HG02678 (cell line): ENCODE results near the gene SLC35B2.

Experiments
- ATAC-seq: cut with Tn5 transposase; IDR thresholded peaks from one replicate; pipeline ENCODE4 v1.9.1; 2021; ENCODE audit warnings: mild to moderate bottlenecking, moderate library complexity; ENCODE audit not compliant: unreplicated experiment

The SLC35B2 gene

DNA sequence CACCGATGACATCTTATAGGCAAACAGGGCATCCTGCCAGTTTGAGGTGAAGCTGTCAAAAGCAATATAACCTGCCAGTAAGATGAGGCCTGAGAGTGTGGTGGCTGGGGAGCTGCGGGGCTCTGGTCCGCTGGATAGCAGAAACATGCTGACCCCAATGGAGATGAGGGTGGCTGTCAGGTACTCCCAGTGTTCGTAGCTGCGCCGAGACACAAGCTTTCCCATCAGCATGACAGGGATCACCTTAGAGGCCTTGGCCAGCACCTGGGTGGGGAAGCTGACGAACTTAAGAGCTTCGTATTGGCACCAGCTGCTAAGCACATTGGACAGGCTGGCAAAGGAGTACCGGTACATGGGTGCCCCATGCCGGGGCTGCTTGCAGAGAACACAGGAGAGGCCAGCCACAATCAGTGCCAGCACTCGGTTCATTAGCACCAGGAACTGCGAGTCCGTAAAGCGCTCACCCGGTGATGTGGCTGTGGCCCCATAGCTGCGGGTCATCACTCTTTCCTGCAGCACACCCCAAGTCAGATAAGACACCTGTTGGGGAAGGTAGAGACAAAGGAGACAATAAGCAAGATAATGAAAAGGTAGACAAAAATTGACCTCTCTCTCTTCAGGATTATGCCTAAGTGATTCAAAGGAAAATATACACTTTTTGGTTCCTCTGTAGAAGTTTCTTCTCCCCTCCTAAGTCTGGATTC, 2.1 kb downstream of the SLC35B2 start:
- no peak for ATAC-seq

- ATAC-seq = no peak
Observed at GRCh38 chr6:44254191-44255104, 2.9 kb downstream of the SLC35B2 start.

GRCh38 chr6:44253307-44254101, 3.8 kb downstream of the SLC35B2 start:
- ATAC-seq = no peak

- ATAC-seq = no peak
Observed at GRCh38 chr6:44251576-44252524, 5.5 kb downstream of the SLC35B2 start.

- ATAC-seq = no peak
Observed at GRCh38 chr6:44250718-44251123, 6.6 kb downstream of the SLC35B2 start.

GRCh38 chr6:44250067-44250717, 7.1 kb downstream of the SLC35B2 start:
- no peak for ATAC-seq

DNA sequence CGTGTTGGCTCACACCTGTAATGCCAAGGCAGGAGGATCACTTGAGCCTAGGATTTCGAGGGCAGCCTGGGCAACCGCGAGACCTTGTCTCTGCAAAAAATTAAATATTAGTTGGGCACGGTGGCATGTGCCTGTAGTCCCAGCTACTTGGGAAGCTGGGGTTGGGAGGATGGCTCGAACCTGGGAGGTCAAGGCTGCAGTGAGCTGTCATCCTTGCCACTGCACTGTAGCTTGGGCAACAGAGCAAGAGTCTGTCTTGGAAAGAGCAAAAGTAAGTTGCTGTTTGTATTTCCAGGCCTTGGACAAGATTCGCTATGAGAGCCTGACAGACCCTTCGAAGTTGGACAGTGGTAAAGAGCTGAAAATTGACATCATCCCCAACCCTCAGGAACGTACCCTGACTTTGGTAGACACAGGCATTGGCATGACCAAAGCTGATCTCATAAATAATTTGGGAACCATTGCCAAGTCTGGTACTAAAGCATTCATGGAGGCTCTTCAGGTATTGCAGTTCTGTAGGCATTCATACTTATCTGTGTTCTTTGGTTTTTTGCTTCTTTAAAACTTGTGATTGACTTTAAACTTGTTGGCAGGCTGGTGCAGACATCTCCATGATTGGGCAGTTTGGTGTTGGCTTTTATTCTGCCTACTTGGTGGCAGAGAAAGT, 8.1 kb downstream of the SLC35B2 start:
- no peak for ATAC-seq

GRCh38 chr6:44248579-44248978, 8.7 kb downstream of the SLC35B2 start:
- no peak for ATAC-seq

DNA sequence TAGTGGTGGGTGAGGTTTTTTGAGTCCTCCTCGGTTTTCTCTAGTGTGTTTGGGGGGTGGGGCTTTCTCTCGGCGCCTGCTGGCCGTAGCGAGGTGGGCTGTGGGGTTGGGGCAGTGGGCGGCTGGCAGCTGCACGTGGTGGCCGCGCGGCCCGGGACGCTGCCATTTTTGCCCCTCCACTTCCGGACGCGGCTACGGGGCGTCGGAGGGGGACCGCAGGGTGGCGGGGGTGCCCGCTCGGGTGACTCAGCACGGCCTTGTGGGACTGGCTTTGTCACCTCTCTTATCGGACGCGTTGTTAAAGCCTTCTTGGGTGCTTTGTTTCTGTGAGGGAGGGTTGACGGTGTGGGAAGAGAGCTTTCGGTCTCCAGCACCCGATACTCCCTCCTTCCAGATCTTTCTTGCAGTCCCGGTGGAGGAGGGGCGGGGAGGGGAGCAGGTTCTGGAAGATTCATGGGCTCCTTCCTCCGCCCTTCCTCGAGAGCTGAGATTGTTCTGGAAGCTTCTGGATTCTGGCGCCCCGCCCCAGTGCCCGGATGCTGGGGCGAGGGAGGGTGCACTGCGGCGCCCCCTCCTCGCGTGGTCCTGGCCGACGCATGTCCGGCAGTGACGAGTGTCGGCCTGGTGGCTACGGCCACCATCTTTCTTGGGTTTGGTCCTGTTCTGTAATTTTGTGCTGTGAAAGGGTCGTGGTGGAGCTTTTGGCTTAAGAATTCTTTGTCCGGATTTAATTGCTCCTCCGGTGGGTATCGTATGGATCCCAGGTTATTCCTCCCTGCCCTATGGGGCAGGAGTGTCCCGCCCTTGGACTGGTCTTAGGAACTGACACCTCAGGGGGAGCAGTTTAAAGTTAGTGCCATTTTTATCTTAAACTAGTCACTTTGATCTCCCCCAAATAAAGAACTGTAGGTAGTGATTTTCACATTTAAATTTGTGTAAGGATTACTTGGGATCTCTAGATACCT, 9.7 kb downstream of the SLC35B2 start:
- peak; percentile 32 for ATAC-seq

DNA sequence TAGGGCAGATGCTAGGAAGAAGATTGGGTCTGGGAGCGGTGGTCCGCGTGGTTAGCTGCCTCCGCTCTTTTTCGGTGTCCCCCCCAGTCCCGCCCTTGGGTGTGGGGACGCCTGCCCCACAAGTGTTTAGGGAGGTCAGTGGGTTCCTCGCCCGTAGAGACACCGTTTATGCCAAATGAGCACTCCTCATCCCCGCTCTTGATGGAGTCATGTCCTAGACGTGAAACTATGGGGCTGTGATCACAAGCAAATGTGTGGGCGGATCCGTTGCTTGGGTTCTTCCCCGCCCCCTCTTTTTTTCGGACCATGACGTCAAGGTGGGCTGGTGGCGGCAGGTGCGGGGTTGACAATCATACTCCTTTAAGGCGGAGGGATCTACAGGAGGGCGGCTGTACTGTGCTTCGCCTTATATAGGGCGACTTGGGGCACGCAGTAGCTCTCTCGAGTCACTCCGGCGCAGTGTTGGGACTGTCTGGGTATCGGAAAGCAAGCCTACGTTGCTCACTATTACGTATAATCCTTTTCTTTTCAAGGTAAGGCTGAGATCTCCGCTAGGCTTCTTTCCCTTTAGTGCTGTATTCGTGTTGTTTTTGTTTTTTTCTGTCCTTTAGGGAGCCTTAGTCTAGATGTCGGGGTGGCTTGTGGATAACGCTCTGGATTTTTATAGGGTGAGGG, 10.5 kb downstream of the SLC35B2 start, which contains the start of gene HSP90AB1:
Gene HSP90AB1 (plus strand): TSS at position 439 of the 675 bp plus-strand sequence. CDS start 1,529 bp downstream, outside the sequence.
- peak; percentile 60 for ATAC-seq

- peak; percentile 60 for ATAC-seq
Observed at GRCh38 chr6:44245912-44246662, 11.2 kb downstream of the SLC35B2 start.

- no peak for ATAC-seq
Observed at GRCh38 chr6:44245391-44245911, 11.9 kb downstream of the SLC35B2 start.

- no peak for ATAC-seq
Observed at GRCh38 chr6:44243345-44243744, 14.0 kb downstream of the SLC35B2 start.

- no peak for ATAC-seq
Observed at GRCh38 chr6:44238687-44239350, 18.5 kb downstream of the SLC35B2 start.

DNA sequence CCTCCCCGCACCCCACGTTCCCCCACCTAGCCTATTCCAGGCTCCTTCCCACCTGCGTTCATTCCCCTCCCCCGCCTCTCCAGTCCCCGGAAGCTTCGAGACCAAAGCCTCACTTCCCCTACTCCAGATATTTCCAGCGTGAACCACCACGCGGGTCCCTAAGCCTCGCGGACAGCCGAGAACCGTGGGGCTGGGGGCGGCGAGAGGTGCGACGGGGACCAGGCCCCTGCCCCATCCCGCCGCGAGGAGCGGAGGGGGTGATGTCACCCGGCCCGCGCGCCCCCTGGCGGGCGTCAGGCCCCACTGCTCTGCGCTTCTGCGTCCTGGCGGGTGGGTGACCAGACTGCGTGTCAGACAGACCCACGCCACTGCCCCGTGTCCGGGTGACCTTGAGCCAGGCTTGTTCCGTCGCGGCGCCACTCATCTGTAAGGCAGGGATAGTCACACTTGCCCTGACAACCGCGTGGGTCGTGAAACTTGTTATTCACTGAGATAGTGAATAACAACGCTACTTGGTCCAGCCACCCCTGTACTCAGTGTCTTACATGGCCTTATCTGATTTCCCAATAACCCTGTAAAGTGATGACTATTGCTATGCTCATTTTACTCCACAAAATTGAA, 19.4 kb downstream of the SLC35B2 start:
- ATAC-seq = peak; percentile 82
